ENCODE results near the gene DNAH10.

GRCh38 chr12:123931686-123932321, 169.7 kb downstream of the DNAH10 start:
- TF ChIP-seq ZNF292 (tag by site-specific recombination; IDR thresholded peaks at IDR 0.05; ENCODE audit: borderline replicate concordance, low read depth) = no peak
- no peak for TF ChIP-seq CTCF (tag by site-specific recombination; IDR thresholded peaks at IDR 0.05)
